HG03457 (cell line): Measurements from ENCODE around the gene GSTM2.

ENCODE experiments used
- ATAC-seq: cut with Tn5 transposase; IDR thresholded peaks from one replicate; pipeline ENCODE4 v1.9.1; 2021; ENCODE audit warnings: moderate number of reproducible peaks; ENCODE audit not compliant: unreplicated experiment

The GSTM2 gene

GRCh38 chr1:109629372-109630030 is 38.4 kb upstream of the GSTM2 start:
- ATAC-seq, result no peak

DNA sequence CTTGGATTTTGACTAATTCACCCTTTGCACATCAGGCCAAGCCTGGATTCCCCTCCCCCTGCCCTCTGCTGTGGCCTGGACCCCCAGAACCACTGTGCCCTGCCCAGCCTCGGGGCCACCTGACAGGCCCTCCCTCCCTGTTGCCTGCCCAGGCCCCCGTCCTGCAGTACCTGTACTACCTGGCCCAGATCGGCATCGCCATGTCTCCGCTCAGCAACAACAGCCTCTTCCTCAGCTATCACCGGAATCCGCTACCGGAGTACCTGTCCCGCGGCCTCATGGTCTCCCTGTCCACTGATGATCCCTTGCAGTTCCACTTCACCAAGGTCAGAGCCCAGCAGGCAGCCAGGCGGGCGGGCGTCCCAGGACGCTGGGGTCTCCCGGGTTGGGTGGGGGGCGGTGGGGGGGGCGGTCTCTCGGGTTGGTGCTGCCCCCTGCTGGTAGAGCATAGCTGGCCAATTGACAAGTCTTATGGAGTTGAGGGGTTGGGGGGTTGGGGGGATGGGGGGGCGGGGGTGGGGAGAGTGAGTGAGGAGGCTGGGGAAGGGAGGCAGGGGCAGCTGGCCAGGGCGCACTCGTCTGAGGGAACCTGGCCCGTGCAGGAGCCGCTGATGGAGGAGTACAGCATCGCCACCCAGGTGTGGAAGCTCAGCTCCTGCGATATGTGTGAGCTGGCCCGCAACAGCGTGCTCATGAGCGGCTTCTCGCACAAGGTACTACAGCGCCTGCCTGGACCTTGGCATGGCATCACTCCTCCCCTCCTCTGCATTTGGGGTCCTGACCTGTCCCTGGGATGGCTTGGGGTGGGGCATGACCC is 37.6 kb upstream of the GSTM2 start:
- no peak for ATAC-seq

- no peak for ATAC-seq
Observed at GRCh38 chr1:109630898-109631512, 36.9 kb upstream of the GSTM2 start.

- ATAC-seq, result no peak
Observed at GRCh38 chr1:109631513-109632505, 36.0 kb upstream of the GSTM2 start.

GRCh38 chr1:109632671-109633346 is 35.0 kb upstream of the GSTM2 start:
- ATAC-seq, result no peak

- no peak for ATAC-seq
Observed at GRCh38 chr1:109634292-109634691, 33.6 kb upstream of the GSTM2 start.

DNA sequence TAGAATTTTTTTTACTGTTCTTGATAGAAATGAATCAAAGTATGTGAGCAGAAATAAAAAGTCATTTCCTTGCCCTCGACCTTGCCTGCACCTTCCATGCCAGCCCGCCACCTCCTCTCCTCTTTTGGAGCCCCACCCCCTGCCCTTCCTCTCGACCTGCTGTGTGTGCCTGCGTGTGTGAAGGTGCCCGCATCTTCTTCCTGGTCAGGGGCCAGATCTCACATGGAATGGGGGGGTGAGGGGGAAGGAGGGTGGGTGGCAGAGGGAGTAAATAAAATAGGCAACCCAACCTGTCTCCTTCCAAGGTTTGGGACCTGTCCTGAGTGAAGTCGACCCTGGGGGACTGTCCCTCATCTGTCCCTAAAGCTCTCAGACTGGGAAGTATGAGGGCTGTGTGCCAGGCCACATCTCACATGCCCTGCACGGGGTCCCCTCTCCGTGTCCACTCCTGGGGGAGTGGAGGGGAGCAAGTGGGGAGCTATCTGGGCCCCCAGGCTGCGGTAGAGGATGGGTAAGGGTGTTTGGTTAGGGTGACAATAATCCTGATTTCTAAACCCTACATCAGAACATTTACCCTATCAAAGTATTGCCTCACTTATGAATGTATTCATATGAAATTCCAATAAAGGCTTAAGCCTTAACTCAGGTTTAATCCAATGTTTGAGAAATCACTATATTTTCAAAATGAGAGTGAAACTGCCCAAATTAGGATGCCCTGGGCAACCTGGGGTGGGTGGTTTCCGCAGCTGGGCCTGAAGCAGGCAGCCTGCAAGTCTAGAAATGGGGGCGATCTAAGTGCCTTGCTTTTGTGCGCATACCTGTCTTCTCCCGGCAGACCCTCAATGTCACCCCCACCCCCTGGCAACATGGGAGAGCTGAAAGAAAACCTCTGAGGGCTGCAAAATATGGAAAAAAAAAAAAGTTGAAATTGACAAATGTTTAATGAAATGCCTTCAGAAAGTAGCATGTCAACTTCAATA is 32.8 kb upstream of the GSTM2 start:
- ATAC-seq, result no peak

DNA sequence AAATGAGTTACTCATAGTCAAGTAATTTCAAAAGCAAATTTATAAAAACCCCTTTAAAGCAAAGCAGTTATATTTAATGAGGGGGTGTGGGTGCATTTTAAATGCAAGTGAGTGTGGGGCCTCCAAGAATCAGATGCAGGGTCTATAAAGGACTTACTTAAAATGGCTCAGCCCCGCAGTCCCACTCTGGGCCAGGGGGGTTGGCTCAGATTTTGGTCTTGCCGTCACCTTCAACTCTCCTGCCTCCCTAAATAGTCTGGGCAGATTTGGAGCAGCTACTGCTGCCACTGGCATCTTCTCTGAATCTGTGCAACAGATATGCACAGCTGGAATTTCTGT is 32.0 kb upstream of the GSTM2 start:
- ATAC-seq, result no peak

DNA sequence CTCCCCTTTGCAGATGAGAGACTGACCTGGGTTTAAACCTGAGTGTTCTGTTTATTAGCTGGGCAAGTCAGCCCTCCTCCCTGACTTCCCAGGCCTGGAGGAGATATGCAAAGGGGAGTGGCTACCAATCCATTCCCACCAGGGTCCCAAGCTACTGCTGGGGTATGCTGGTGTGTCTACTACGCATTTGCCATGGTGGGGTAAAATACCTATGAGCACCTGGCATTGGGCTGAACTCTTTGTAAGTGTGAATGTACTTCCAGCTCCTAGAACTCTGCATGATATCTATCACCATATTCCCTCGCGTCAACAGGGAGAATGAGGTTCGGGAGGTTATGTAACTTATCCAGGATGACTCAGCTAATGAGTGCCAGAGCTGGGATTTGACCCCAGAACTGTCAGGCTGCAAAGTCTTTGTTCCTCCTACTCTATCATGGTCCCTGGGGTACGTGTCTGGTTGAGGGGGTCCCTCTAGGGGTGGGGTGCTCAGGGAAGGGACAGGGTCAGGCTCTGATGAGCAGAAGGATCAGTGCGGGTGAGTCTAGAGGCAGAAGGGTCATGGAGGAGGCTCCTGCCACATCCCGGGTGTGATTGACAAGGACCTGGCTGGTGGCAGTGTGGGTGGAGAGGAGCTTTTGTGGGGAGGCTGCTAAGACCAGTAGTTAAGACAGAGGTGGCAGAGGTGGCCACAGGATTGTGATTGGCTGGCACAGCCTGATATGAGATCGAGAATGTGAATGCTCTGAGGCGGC is 31.5 kb upstream of the GSTM2 start:
- ATAC-seq, result no peak

- ATAC-seq, result no peak
Observed at GRCh38 chr1:109637446-109637845, 30.4 kb upstream of the GSTM2 start.

- ATAC-seq, result no peak
Observed at GRCh38 chr1:109639063-109639840, 28.6 kb upstream of the GSTM2 start.

GRCh38 chr1:109639841-109640184 is 28.0 kb upstream of the GSTM2 start:
- ATAC-seq, result no peak

- ATAC-seq, result no peak
Observed at GRCh38 chr1:109640285-109640865, 27.5 kb upstream of the GSTM2 start.

- ATAC-seq, result no peak
Observed at GRCh38 chr1:109641078-109641740, 26.6 kb upstream of the GSTM2 start.

DNA sequence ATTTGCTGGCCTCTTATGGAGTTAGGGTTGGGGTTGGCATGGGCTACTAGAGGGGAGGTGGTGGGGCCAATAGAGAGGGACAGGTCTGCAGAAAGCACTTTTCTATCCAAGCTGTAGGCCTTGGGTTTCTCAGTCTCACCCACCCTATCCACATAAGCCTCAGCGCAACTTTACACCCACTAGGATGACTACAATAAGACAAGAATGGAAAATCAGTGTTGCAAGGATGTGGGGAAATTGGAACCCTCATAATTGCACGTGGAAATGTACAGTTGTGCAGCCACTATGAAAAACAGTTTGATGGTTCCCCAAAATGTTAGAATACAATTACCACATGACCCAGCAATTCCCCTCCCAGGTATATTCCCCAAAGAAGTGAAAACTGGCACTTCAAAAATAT is 26.0 kb upstream of the GSTM2 start:
- ATAC-seq, result no peak

- no peak for ATAC-seq
Observed at GRCh38 chr1:109642626-109643025, 25.2 kb upstream of the GSTM2 start.
